ENCODE measurements around the gene ANKRD34C.
"Not testable (repeated sequence)": the region's sequence is repeated elsewhere in the genome, so short reads cannot be mapped to it uniquely, and the experiment has no call there.

Gene ANKRD34C

GRCh38 chr15:79299126-79299840 lies 16.8 kb downstream of the ANKRD34C start:
- H3K4me3 Mint-ChIP-seq: no peak overlapping the region
- H3K4me1 Mint-ChIP-seq: no peaks in the 10 kb centered on the region
- no peak for ATAC-seq
- no peak overlapping the region for H3K27ac Mint-ChIP-seq
- H3K27me3 Mint-ChIP-seq: peaks cover 54% of the 10 kb centered on the region
- no peaks in the 10 kb centered on the region for H3K9me3 Mint-ChIP-seq
- no peak for DNase-seq

GRCh38 chr15:79299841-79300235 lies 17.3 kb downstream of the ANKRD34C start:
- ATAC-seq: no peak
- no peak for DNase-seq
- Mint-ChIP-seq H3K9me3 (no peaks in the 10 kb centered on the region), H3K4me1 (no peaks in the 10 kb centered on the region), H3K4me3 (no peak overlapping the region), H3K27me3 (peaks cover 58% of the 10 kb centered on the region), H3K27ac (no peak overlapping the region)

DNA sequence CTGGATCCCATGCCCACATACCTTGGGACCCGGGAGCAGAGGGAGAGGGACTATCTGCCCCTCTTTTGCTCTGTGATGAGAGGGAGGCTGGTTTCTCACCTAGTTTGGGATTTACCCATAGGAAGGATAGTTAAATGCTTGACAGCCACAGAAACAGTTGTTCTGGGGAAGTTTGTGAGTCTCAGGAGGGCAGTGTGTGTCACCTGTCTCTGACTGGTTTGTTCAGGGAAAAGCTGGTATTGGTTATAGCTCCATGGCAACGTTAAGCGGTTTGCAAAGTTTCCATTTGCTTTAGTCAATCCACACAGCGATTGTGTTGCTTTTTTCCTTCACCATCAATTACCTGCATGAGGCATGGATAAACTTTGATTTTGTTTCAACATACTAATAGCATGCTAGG lies 24.7 kb downstream of the ANKRD34C start:
- Mint-ChIP-seq H3K27ac (no peak overlapping the region), H3K4me1 (peaks cover 25% of the 10 kb centered on the region), H3K27me3 (peaks cover 60% of the 10 kb centered on the region), H3K4me3 (no peak overlapping the region), H3K9me3 (no peaks in the 10 kb centered on the region)
- no peak for ATAC-seq
- DNase-seq: no peak

DNA sequence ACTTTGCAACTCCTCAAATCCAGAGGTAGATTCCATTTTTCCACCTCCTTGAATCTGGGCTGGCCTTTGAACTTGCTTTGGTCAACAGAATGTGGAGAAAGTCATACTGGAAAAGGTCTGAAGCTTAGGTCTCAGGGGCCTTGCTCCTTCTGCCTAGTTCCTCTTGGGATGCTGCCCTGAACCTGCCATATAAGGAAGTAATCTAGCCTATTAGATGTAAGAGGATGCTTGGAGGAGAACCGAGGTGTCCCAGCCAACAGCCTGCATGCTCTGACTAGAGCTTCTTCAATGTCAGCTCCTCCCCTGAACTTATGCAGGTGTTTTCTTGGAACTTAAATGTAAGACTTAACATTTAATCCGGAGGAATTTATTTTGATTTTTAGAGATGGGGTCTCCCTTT lies 26.4 kb downstream of the ANKRD34C start:
- DNase-seq: no peak
- no peak overlapping the region for H3K4me3 Mint-ChIP-seq
- peaks cover 49% of the 10 kb centered on the region for H3K27me3 Mint-ChIP-seq
- H3K27ac Mint-ChIP-seq: no peak overlapping the region
- ATAC-seq: no peak
- H3K9me3 Mint-ChIP-seq: no peaks in the 10 kb centered on the region
- peaks cover 39% of the 10 kb centered on the region for H3K4me1 Mint-ChIP-seq

GRCh38 chr15:79310612-79310984 lies 28.1 kb downstream of the ANKRD34C start:
- Mint-ChIP-seq H3K27me3 (peaks cover 33% of the 10 kb centered on the region), H3K9me3 (no peaks in the 10 kb centered on the region), H3K4me3 (peak overlapping the region; percentile 86 to 93), H3K4me1 (peaks cover 47% of the 10 kb centered on the region), H3K27ac (peak overlapping the region; percentile 13 to 80)
- ATAC-seq (peak; percentile 67), DNase-seq (no peak)

GRCh38 chr15:79310985-79311900 lies 28.7 kb downstream of the ANKRD34C start, which contains the start of gene TMED3:
TSS of gene TMED3 (plus strand) at chr15:79311112. CDS start at chr15:79311250, 138 bp downstream.
- ATAC-seq (peak; percentile 99), DNase-seq (peak; percentile 87 to 88)
- peaks cover 53% of the 10 kb centered on the region for H3K4me1 Mint-ChIP-seq
- H3K27ac Mint-ChIP-seq: peak within 1 kb of the TSS; percentile 81 to 94
- H3K4me3 Mint-ChIP-seq: peak within 1 kb of the TSS; percentile 86 to 93
- H3K9me3 Mint-ChIP-seq: no peaks in the 10 kb centered on the region
- peaks cover 26% of the 10 kb centered on the region for H3K27me3 Mint-ChIP-seq

DNA sequence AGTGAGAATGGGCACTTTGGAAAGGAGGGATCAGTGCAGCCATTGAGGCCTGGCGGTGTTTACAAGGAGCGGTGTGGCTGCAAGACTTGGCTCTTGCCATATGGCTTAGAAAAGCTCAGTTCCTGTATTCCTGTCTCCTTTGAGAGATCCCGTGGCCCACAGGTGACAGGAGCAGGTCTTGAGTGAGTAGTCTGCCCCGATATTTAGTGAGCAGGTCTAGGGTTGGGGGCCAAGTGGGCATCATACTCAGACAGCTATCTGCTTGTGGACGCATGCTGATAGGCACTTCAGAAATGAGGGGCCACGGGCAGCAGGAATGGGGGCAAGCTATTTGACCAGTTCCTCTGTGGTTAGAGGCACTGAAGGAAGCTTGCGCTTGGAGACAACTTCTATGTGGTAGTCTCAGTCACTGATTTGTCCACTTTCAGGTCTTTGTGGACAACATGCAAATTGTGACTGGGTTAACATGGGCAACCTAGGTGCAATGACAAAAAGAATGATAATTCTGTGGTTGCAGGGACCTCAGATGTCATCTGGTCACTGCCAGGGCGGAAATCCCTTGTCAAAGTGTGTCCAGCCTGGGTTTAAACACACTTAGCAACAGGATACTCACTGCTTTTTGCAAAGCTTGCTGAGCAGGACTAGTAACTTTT lies 29.5 kb downstream of the ANKRD34C start:
- H3K4me3 Mint-ChIP-seq: peak overlapping the region; percentile 86 to 93
- no peaks in the 10 kb centered on the region for H3K9me3 Mint-ChIP-seq
- ATAC-seq: no peak
- peak in 1 of 2 donors; percentile 13 for DNase-seq
- H3K4me1 Mint-ChIP-seq: peaks cover 61% of the 10 kb centered on the region
- H3K27ac Mint-ChIP-seq: peak overlapping the region; percentile 81 to 94
- peaks cover 26% of the 10 kb centered on the region for H3K27me3 Mint-ChIP-seq

GRCh38 chr15:79314186-79314585 lies 31.7 kb downstream of the ANKRD34C start:
- Mint-ChIP-seq H3K27ac (peak overlapping the region in 1 of 2 donors; percentile 6), H3K4me3 (no peak overlapping the region), H3K27me3 (peaks cover 10% of the 10 kb centered on the region), H3K9me3 (no peaks in the 10 kb centered on the region), H3K4me1 (peaks cover 62% of the 10 kb centered on the region)
- ATAC-seq (no peak), DNase-seq (no peak)

GRCh38 chr15:79314811-79315210 lies 32.3 kb downstream of the ANKRD34C start:
- H3K4me1 Mint-ChIP-seq: peaks cover 62% of the 10 kb centered on the region
- ATAC-seq (no peak), DNase-seq (no peak)
- peaks cover 4% of the 10 kb centered on the region for H3K27me3 Mint-ChIP-seq
- no peak overlapping the region for H3K4me3 Mint-ChIP-seq
- H3K27ac Mint-ChIP-seq: no peak overlapping the region
- no peaks in the 10 kb centered on the region for H3K9me3 Mint-ChIP-seq

DNA sequence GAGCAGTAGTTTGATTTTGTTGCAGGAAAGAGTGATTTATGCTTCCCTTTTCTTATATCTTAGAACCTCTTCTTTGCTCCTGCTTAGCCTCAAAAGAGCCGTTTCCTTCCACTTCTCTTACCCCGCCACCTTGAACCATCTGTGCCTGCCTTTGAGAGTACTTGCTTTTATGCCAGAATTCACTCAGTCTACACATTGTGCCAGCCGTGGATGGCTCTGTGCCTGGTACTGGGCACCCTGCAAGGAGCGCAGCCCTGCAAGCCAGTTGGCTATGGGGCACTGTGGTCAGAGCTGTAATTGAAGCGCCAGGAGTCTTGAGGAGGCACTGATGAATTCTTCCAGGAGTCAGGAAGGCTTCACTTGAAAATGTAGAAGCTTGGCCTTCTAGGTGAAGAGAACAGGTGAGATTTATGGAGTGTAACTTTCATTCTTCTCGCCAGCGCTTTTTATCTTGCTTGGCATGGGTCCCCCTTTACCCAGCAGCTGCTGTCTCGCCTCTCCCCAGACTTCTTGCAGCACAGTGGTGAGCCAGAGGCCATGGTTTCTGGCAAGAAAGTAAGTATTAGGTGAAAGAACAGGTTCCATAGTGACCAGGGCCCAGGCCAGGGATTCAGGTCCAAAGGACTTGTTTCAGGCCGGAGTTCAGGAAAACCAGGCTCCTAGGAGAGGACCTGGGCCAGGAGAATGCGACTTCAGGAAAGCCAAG lies 33.3 kb downstream of the ANKRD34C start:
- no peaks in the 10 kb centered on the region for H3K9me3 Mint-ChIP-seq
- no peak overlapping the region for H3K4me3 Mint-ChIP-seq
- peaks cover 56% of the 10 kb centered on the region for H3K4me1 Mint-ChIP-seq
- no peak for DNase-seq
- ATAC-seq: no peak
- no peaks in the 10 kb centered on the region for H3K27me3 Mint-ChIP-seq
- no peak overlapping the region for H3K27ac Mint-ChIP-seq

DNA sequence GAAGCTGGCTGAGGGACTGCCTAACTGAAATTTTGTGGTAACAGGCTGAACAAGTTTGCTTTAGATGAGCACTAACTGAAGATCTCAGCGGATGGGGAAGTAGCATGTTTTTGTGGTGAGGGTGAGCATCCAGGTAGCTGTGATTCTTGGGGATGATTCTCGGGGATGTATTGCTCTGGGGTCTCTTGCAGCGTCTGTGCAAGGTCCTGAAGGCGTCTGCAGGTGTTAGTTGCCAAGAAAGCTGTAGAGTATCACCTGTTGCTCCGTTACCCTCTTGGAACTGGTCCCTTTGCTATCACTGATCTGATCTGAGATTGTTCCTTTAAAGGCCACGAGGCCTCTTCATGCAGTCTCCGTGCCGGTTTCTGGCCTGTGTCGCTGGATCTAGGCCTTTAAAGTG lies 34.3 kb downstream of the ANKRD34C start:
- Mint-ChIP-seq H3K27ac (peak overlapping the region in 1 of 2 donors; percentile 75), H3K9me3 (no peaks in the 10 kb centered on the region), H3K4me1 (peaks cover 51% of the 10 kb centered on the region), H3K27me3 (no peaks in the 10 kb centered on the region), H3K4me3 (no peak overlapping the region)
- ATAC-seq: no peak
- DNase-seq: no peak

GRCh38 chr15:79319973-79320372 lies 37.5 kb downstream of the ANKRD34C start:
- not testable (repeated sequence) for H3K27me3 Mint-ChIP-seq, ATAC-seq, H3K27ac Mint-ChIP-seq, DNase-seq, H3K4me3 Mint-ChIP-seq, H3K9me3 Mint-ChIP-seq
- H3K4me1 Mint-ChIP-seq: peaks cover 29% of the 10 kb centered on the region

DNA sequence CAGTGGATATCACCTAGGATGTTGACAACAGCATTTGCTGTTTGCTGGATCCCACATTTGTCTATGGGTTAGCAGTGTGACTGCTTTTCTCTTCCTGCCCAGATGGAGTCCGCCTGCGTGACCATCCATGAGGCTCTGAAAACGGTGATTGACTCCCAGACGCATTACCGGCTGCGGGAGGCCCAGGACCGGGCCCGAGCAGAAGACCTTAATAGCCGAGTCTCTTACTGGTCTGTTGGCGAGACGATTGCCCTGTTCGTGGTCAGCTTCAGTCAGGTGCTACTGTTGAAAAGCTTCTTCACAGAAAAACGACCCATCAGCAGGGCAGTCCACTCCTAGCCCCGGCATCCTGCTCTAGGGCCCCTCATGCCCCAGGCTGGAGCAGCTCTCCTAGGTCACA lies 39.4 kb downstream of the ANKRD34C start:
- H3K27ac Mint-ChIP-seq: no peak overlapping the region
- H3K9me3 Mint-ChIP-seq: no peaks in the 10 kb centered on the region
- no peaks in the 10 kb centered on the region for H3K27me3 Mint-ChIP-seq
- ATAC-seq (no peak), DNase-seq (no peak)
- H3K4me1 Mint-ChIP-seq: peaks cover 13% of the 10 kb centered on the region
- H3K4me3 Mint-ChIP-seq: no peak overlapping the region

DNA sequence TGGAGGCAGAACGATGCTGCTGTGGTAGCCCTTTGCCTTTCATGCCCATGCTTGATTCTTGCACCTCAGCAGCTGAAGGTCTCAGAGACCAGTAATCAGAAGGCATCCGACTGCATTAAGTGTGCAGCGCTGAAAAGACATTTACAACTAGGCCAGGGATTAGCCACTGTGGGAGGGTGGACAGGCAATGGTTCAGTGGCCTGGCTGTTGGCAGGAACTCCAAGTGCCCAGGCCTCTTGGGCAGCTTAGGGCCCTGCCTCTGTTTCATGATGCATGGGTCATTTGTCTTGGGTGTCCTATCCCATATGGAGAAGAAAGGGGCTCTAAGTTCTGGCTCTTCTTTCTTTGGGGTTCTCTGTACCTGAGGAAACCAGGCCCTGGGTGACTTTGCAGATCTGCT lies 39.8 kb downstream of the ANKRD34C start:
- Mint-ChIP-seq H3K27me3 (no peaks in the 10 kb centered on the region), H3K4me3 (no peak overlapping the region), H3K27ac (no peak overlapping the region), H3K9me3 (no peaks in the 10 kb centered on the region), H3K4me1 (peaks cover 9% of the 10 kb centered on the region)
- DNase-seq (no peak), ATAC-seq (no peak)

- H3K4me3 Mint-ChIP-seq: no peak overlapping the region
- no peak for DNase-seq
- ATAC-seq: no peak
- peaks cover 2% of the 10 kb centered on the region for H3K4me1 Mint-ChIP-seq
- no peaks in the 10 kb centered on the region for H3K9me3 Mint-ChIP-seq
- no peaks in the 10 kb centered on the region for H3K27me3 Mint-ChIP-seq
- no peak overlapping the region for H3K27ac Mint-ChIP-seq
These were observed 40.4 kb downstream of the ANKRD34C start for GRCh38 chr15:79322945-79323344.
